ENCODE measurements around the gene CADPS2. TPM values are rescaled to one million over a fixed set of nuclear protein-coding genes. Genes with fewer than 3 reads are reported as not detected.
"Not testable (repeated sequence)": the region's sequence is repeated elsewhere in the genome, so short reads cannot be mapped to it uniquely, and the experiment has no call there.

Gene CADPS2
- total RNA-seq, 1 donor from 2014 or later: 4.3 TPM

- no peaks in the 10 kb centered on the region for H3K27me3 Mint-ChIP-seq
- no peak for TF ChIP-seq CTCF (IDR thresholded peaks at IDR 0.05; ENCODE audit: unreplicated experiment)
- H3K36me3 Mint-ChIP-seq (ENCODE audit: insufficient read depth): no peaks in the 10 kb centered on the region
- no peaks in the 10 kb centered on the region for H3K4me1 Mint-ChIP-seq (ENCODE audit: low read depth)
- no peaks in the 10 kb centered on the region for H3K9me3 Mint-ChIP-seq (ENCODE audit: low read depth)
- H3K4me3 Mint-ChIP-seq (ENCODE audit: low read depth): no peak overlapping the region
- H3K27ac Mint-ChIP-seq: no peak overlapping the region
- no peak for DNase-seq (ENCODE audit: low spot score, unreplicated experiment)
Measured at GRCh38 chr7:122637784-122638183, 248.5 kb downstream of the CADPS2 start.

GRCh38 chr7:122635481-122635880 lies 250.8 kb downstream of the CADPS2 start:
- H3K36me3 Mint-ChIP-seq (ENCODE audit: insufficient read depth); H3K27me3 Mint-ChIP-seq; H3K4me1 Mint-ChIP-seq (ENCODE audit: low read depth); DNase-seq (ENCODE audit: low spot score, unreplicated experiment); H3K9me3 Mint-ChIP-seq (ENCODE audit: low read depth); H3K27ac Mint-ChIP-seq; H3K4me3 Mint-ChIP-seq (ENCODE audit: low read depth): not testable (repeated sequence)

- no peak for TF ChIP-seq CTCF (IDR thresholded peaks at IDR 0.05; ENCODE audit: unreplicated experiment)
- Mint-ChIP-seq H3K4me3 (ENCODE audit: low read depth) (no peak overlapping the region), H3K36me3 (ENCODE audit: insufficient read depth) (no peaks in the 10 kb centered on the region), H3K27me3 (no peaks in the 10 kb centered on the region), H3K9me3 (ENCODE audit: low read depth) (no peaks in the 10 kb centered on the region), H3K27ac (no peak overlapping the region), H3K4me1 (ENCODE audit: low read depth) (peaks cover 5% of the 10 kb centered on the region)
- DNase-seq (ENCODE audit: low spot score, unreplicated experiment): no peak
Measured at GRCh38 chr7:122633472-122633871, 252.8 kb downstream of the CADPS2 start.

GRCh38 chr7:122632238-122632637 lies 254.0 kb downstream of the CADPS2 start:
- no peak for TF ChIP-seq CTCF (IDR thresholded peaks at IDR 0.05; ENCODE audit: unreplicated experiment)

GRCh38 chr7:122629412-122629953 lies 256.8 kb downstream of the CADPS2 start:
- Mint-ChIP-seq H3K4me1 (ENCODE audit: low read depth) (peaks cover 5% of the 10 kb centered on the region), H3K27me3 (no peaks in the 10 kb centered on the region), H3K9me3 (ENCODE audit: low read depth) (no peaks in the 10 kb centered on the region), H3K4me3 (ENCODE audit: low read depth) (no peak overlapping the region), H3K27ac (no peak overlapping the region), H3K36me3 (ENCODE audit: insufficient read depth) (no peaks in the 10 kb centered on the region)
- no peak for TF ChIP-seq CTCF (IDR thresholded peaks at IDR 0.05; ENCODE audit: unreplicated experiment)
- no peak for DNase-seq (ENCODE audit: low spot score, unreplicated experiment)

More at GRCh38 chr7:122632238-122632637, 254.0 kb downstream of the CADPS2 start:
- DNase-seq (ENCODE audit: low spot score, unreplicated experiment): no peak
- H3K4me3 Mint-ChIP-seq (ENCODE audit: low read depth): no peak overlapping the region
- no peaks in the 10 kb centered on the region for H3K27me3 Mint-ChIP-seq
- H3K36me3 Mint-ChIP-seq (ENCODE audit: insufficient read depth): no peaks in the 10 kb centered on the region
- no peaks in the 10 kb centered on the region for H3K9me3 Mint-ChIP-seq (ENCODE audit: low read depth)
- peaks cover 5% of the 10 kb centered on the region for H3K4me1 Mint-ChIP-seq (ENCODE audit: low read depth)
- no peak overlapping the region for H3K27ac Mint-ChIP-seq

GRCh38 chr7:122628651-122629411 lies 257.4 kb downstream of the CADPS2 start:
- Mint-ChIP-seq H3K36me3 (ENCODE audit: insufficient read depth) (no peaks in the 10 kb centered on the region), H3K27me3 (no peaks in the 10 kb centered on the region), H3K9me3 (ENCODE audit: low read depth) (no peaks in the 10 kb centered on the region)

More at GRCh38 chr7:122628651-122629411, 257.4 kb downstream of the CADPS2 start:
- no peak overlapping the region for H3K27ac Mint-ChIP-seq
- H3K4me1 Mint-ChIP-seq (ENCODE audit: low read depth): peaks cover 5% of the 10 kb centered on the region
- H3K4me3 Mint-ChIP-seq (ENCODE audit: low read depth): no peak overlapping the region
- no peak for TF ChIP-seq CTCF (IDR thresholded peaks at IDR 0.05; ENCODE audit: unreplicated experiment)
- DNase-seq (ENCODE audit: low spot score, unreplicated experiment): no peak

Measured in progenitor cell of endocrine pancreas (in vitro differentiated cells).